ENCODE measurements around the gene NDUFB6. TPM values are rescaled to one million over a fixed set of nuclear protein-coding genes. Genes with fewer than 3 reads are reported as not detected.

Gene NDUFB6
- total and polyA plus RNA-seq, 10 of the 15 experiments (the other 5 are each of a cell fraction or from before 2014, with no cell fraction given), result 26.3 to 269 (median 61.4) TPM

GRCh38 chr9:32516241-32516640 lies 56.7 kb downstream of the NDUFB6 start:
- Histone ChIP-seq H3K79me2 (ENCODE audit: control insufficient read depth, insufficient read depth, low read length) (no peaks in the 10 kb centered on the region; the same call in 1 of the 2 replicates), H3K9ac (ENCODE audit: control insufficient read depth, insufficient read depth, low read length) (no peak overlapping the region), H3K27ac (ENCODE audit: control insufficient read depth, insufficient read depth) (no peak overlapping the region), H3K4me2 (ENCODE audit: control insufficient read depth, insufficient read depth) (no peak overlapping the region), H4K20me1 (ENCODE audit: control insufficient read depth, insufficient read depth) (no peaks in the 10 kb centered on the region), H3K36me3 (ENCODE audit: control insufficient read depth in 2 of 2, insufficient read depth in 2 of 2, low read length in 1 of 2) (no peaks in the 10 kb centered on the region), H3K27me3 (replicated peaks in 1 of 2; ENCODE audit: control insufficient read depth in 2 of 2, insufficient read depth in 2 of 2, low read length in 1 of 2) (no peaks in the 10 kb centered on the region), H2AFZ (ENCODE audit: control insufficient read depth, low read depth, low read length) (no peak overlapping the region), H3K4me3 (no peak overlapping the region), H3K9me3 (replicated peaks; ENCODE audit: control insufficient read depth, insufficient read depth, low read length) (peaks cover 4% of the 10 kb centered on the region; the same call in 2 of the 3 replicates), H3K4me1 (ENCODE audit: control insufficient read depth, insufficient read depth, low read length) (no peaks in the 10 kb centered on the region)
- RAD21 ChIA-PET (ENCODE audit: unreplicated experiment), result no interaction called here
- no peak for ATAC-seq
- SMC1A ChIA-PET (ENCODE audit: uncharacterized antibody, unreplicated experiment), result interaction anchor here (1.5 kb wide), 1 partner anchor 12 kb away, joined by 4 read pairs; no protein-coding TSS in a partner anchor
- in situ Hi-C loops (cut with MboI), result no loop called here
- FAIRE-seq, result no peak
- BruUV-seq (replicated peaks), result no TSS peak
- intact Hi-C loops (cut with micrococcal nuclease; ENCODE audit: unreplicated experiment), result no loop called here
- POLR2A ChIA-PET, result no interaction called here
- TF ChIP-seq TCF12 (IDR thresholded peaks at IDR 0.05; ENCODE audit: low read depth, low read length), result no peak
- TF ChIP-seq ZBTB11 (CRISPR knock-in tag; IDR thresholded peaks at IDR 0.05), result no peak
- TF ChIP-seq POLR2A (IDR thresholded peaks at IDR 0.05; ENCODE audit: low read depth, low read length), result no peak
- no peak for TF ChIP-seq CBX5 (IDR thresholded peaks at IDR 0.05; ENCODE audit: low read depth)
- no peak for DNase-seq (ENCODE audit: low read depth, low spot score)
- CTCF ChIA-PET, result no interaction called here

DNA sequence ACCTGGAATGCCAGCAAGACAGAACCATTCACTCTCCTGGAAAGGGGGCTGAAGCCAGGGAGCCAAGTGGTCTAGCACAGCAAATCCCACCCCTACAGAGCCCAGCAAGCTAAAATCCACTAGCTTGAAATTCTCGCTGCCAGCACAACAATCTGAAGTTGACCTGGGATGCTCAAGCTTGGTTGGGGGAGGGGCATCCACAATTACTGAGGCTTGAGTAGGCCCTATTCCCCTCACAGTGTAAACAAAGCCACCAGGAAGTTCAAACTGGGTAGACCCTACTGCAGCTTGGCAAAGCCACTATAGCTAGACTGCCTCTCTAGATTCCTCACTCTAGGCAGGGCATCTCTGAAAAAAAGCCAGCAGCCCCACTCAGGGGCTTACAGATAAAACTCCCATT lies 64.2 kb downstream of the NDUFB6 start:
- no peaks in the 10 kb centered on the region for H4K20me1 ChIP-seq (ENCODE audit: control insufficient read depth, insufficient read depth)
- ATAC-seq, result no peak
- in situ Hi-C loops (cut with MboI), result no loop called here
- no peak for TF ChIP-seq BMI1 (IDR thresholded peaks at IDR 0.05; ENCODE audit: borderline replicate concordance)
- no peak for TF ChIP-seq BRCA1 (IDR thresholded peaks at IDR 0.05; ENCODE audit: low read depth, low read length)
- no peak for TF ChIP-seq EGR1 (IDR thresholded peaks at IDR 0.05; ENCODE audit: borderline replicate concordance in 1 of 2, low read depth in 2 of 2, low read length in 2 of 2)
- TF ChIP-seq GATAD2B (conservative IDR thresholded peaks at IDR 0.05; ENCODE audit: low read depth), result no peak
- no peak for TF ChIP-seq JUND (IDR thresholded peaks at IDR 0.05; ENCODE audit: low read depth, low read length)
- no peak for TF ChIP-seq SUPT20H (IDR thresholded peaks at IDR 0.05; ENCODE audit: borderline replicate concordance, control insufficient read depth, low read depth, low read length)
- TF ChIP-seq SIX5 (IDR thresholded peaks at IDR 0.05; ENCODE audit: low read depth, low read length, severe bottlenecking), result no peak
- TF ChIP-seq, protein P1, sequence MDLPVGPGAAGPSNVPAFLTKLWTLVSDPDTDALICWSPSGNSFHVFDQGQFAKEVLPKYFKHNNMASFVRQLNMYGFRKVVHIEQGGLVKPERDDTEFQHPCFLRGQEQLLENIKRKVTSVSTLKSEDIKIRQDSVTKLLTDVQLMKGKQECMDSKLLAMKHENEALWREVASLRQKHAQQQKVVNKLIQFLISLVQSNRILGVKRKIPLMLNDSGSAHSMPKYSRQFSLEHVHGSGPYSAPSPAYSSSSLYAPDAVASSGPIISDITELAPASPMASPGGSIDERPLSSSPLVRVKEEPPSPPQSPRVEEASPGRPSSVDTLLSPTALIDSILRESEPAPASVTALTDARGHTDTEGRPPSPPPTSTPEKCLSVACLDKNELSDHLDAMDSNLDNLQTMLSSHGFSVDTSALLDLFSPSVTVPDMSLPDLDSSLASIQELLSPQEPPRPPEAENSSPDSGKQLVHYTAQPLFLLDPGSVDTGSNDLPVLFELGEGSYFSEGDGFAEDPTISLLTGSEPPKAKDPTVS (IDR thresholded peaks at IDR 0.05; ENCODE audit: low read depth, low read length), result no peak
- no peak for TF ChIP-seq SREBF2 (IDR thresholded peaks at IDR 0.05; ENCODE audit: low read length)
- TF ChIP-seq NR2C2 (IDR thresholded peaks at IDR 0.05; ENCODE audit: borderline replicate concordance, control insufficient read depth, insufficient read length, low read depth), result no peak

More for the DNA sequence above, 64.2 kb downstream of the NDUFB6 start:
- Histone ChIP-seq H3K36me3 (ENCODE audit: control insufficient read depth in 2 of 2, insufficient read depth in 2 of 2, low read length in 1 of 2) (no peaks in the 10 kb centered on the region; a peak in 1 of 4 replicates), H3K9ac (ENCODE audit: control insufficient read depth, insufficient read depth, low read length) (no peak overlapping the region), H3K27me3 (replicated peaks in 1 of 2; ENCODE audit: control insufficient read depth in 2 of 2, insufficient read depth in 2 of 2, low read length in 1 of 2) (no peaks in the 10 kb centered on the region), H3K9me3 (replicated peaks; ENCODE audit: control insufficient read depth, insufficient read depth, low read length) (no peaks in the 10 kb centered on the region), H3K4me2 (ENCODE audit: control insufficient read depth, insufficient read depth) (no peak overlapping the region), H3K27ac (ENCODE audit: control insufficient read depth, insufficient read depth) (no peak overlapping the region), H3K4me3 (no peak overlapping the region), H2AFZ (ENCODE audit: control insufficient read depth, low read depth, low read length) (no peak overlapping the region), H3K4me1 (ENCODE audit: control insufficient read depth, insufficient read depth, low read length) (no peaks in the 10 kb centered on the region), H3K79me2 (ENCODE audit: control insufficient read depth, insufficient read depth, low read length) (no peaks in the 10 kb centered on the region; the same call in 1 of the 2 replicates)
- intact Hi-C loops (cut with micrococcal nuclease; ENCODE audit: unreplicated experiment), result no loop called here
- DNase-seq (ENCODE audit: low read depth, low spot score) (no peak), FAIRE-seq (no peak)
- 100% methylated on average over 1 of the region's 1 CpG for WGBS (ENCODE audit: insufficient coverage, insufficient replicate concordance, low lambda C conversion rate, missing lambda C conversion rate)
- RAD21 ChIA-PET (ENCODE audit: unreplicated experiment), result interaction anchor here (1.2 kb wide), 1 partner anchor 71 kb away, joined by 3 read pairs; no protein-coding TSS in a partner anchor
- POLR2A ChIA-PET, result interaction anchor here (1.1 kb wide), 1 partner anchor 21 kb away, joined by 3 read pairs; no protein-coding TSS in a partner anchor
- SMC1A ChIA-PET (ENCODE audit: uncharacterized antibody, unreplicated experiment), result interaction anchor here (1.0 kb wide), 1 partner anchor 38 kb away, joined by 3 read pairs; no protein-coding TSS in a partner anchor
- BruUV-seq (replicated peaks), result no TSS peak
- CTCF ChIA-PET, result interaction anchor here (1.5 to 1.6 kb wide), 2 partner anchors 18 to 129 kb away, joined by 5 to 12 read pairs; partner anchors contain the start of gene RIGI

Data from GM12878 (cell line).